Keratinocyte (primary cell): Measurements from ENCODE around the gene PCDH8. TPM values are rescaled to one million over a fixed set of nuclear protein-coding genes. Genes with fewer than 3 reads are reported as not detected.
A peak's percentile ranks its signal among the peaks of the same experiment; 100 is the strongest.

Source experiments
- DNase-seq: peaks from one replicate; pipeline ENCODE4 v3.0.0-alpha.2; 2011; ENCODE audit warnings: low read depth, missing footprints, low spot score
- FAIRE-seq: peaks from 2 replicates; lab custom pipeline; 2011; peaks lifted over from hg19 to GRCh38; lab: Jason Lieb, UNC
- H2AFZ ChIP-seq: 2 replicates; pipeline ENCODE4 v1.6.0; 2012; ENCODE audit warnings: low read length, control low read depth, inconsistent platforms; ENCODE audit not compliant: control insufficient read depth
- H3K27ac ChIP-seq: 2 replicates; pipeline ENCODE4 v1.5.1; 2011; ENCODE audit warnings: low read length; ENCODE audit not compliant: control insufficient read depth, insufficient read depth
- H3K27me3 ChIP-seq: 3 replicates; pipeline ENCODE4 v1.6.0; 2011; ENCODE audit warnings: low read length; ENCODE audit not compliant: control insufficient read depth, insufficient read depth; ENCODE audit errors: extremely low read depth
- H3K36me3 ChIP-seq, 2 experiments: 2 replicates in 1 of 2; 3 replicates in 1 of 2; pipeline ENCODE4 v1.5.1; 2011; ENCODE audit warnings: low read length in 2 of 2, mild to moderate bottlenecking in 1 of 2; ENCODE audit not compliant: control insufficient read depth in 2 of 2, insufficient read depth in 2 of 2; ENCODE audit errors: extremely low read depth in 1 of 2
- H3K4me1 ChIP-seq: 3 replicates; pipeline ENCODE4 v1.5.1; 2011; ENCODE audit warnings: low read length; ENCODE audit not compliant: control insufficient read depth, insufficient read depth; ENCODE audit errors: extremely low read depth
- H3K4me2 ChIP-seq: 3 replicates; pipeline ENCODE4 v1.6.0; 2011; ENCODE audit warnings: low read depth, low read length; ENCODE audit not compliant: control insufficient read depth, insufficient read depth; ENCODE audit errors: extremely low read depth
- H3K4me3 ChIP-seq, 3 experiments: fragments of 200-600 bp in 1 of 3; sonication (generic) in 1 of 3; 2 replicates in 2 of 3; 3 replicates in 1 of 3; pipeline ENCODE4 v1.5.1; 2011 to 2016; ENCODE audit warnings: low read length in 3 of 3, mild to moderate bottlenecking in 3 of 3, control low read depth in 2 of 3, inconsistent platforms in 1 of 3, low read depth in 1 of 3, mixed read lengths in 1 of 3, mixed run types in 1 of 3, moderate library complexity in 1 of 3; ENCODE audit not compliant: control insufficient read depth in 2 of 3, insufficient read depth in 2 of 3; ENCODE audit errors: extremely low read depth in 1 of 3
- H3K79me2 ChIP-seq: 2 replicates; pipeline ENCODE4 v1.6.0; 2012; ENCODE audit warnings: low read length; ENCODE audit not compliant: control insufficient read depth, insufficient read depth
- H3K9ac ChIP-seq: 3 replicates; pipeline ENCODE4 v1.6.0; 2011; ENCODE audit warnings: low read length; ENCODE audit not compliant: control insufficient read depth, insufficient read depth; ENCODE audit errors: extremely low read depth
- H3K9me1 ChIP-seq: 3 replicates; pipeline ENCODE4 v1.6.0; 2011; ENCODE audit warnings: low read length; ENCODE audit not compliant: control insufficient read depth, insufficient read depth; ENCODE audit errors: extremely low read depth
- H3K9me3 ChIP-seq: 2 replicates; pipeline ENCODE4 v1.5.1; 2012; ENCODE audit warnings: low read depth, low read length; ENCODE audit not compliant: control insufficient read depth
- H4K20me1 ChIP-seq: 3 replicates; pipeline ENCODE4 v1.6.0; 2011; ENCODE audit warnings: low read length; ENCODE audit not compliant: control insufficient read depth, insufficient read depth; ENCODE audit errors: extremely low read depth
- CTCF ChIP-seq, 3 experiments: IDR thresholded peaks in 1 of 3; conservative IDR thresholded peaks in 1 of 3; optimal IDR thresholded peaks in 1 of 3; 2 replicates in 2 of 3; 3 replicates in 1 of 3; pipeline versions ENCODE3 to v1.5.1; 2011; ENCODE audit warnings: low read length in 3 of 3, mild to moderate bottlenecking in 3 of 3, moderate library complexity in 2 of 3, control low read depth in 1 of 3, inconsistent platforms in 1 of 3; ENCODE audit not compliant: insufficient read depth in 2 of 3; ENCODE audit errors: extremely low read depth in 1 of 3
- EZH2 ChIP-seq: IDR thresholded peaks from one replicate; pipeline ENCODE4 v1.6.1; 2012; ENCODE audit warnings: inconsistent platforms, mild to moderate bottlenecking, low read length, moderate library complexity
- dilution Hi-C: fragments of 300-500 bp; cut with MboI; formaldehyde crosslinking; loops from one replicate; pipeline ENCODE4 v1.7.0; 2020; ENCODE audit warnings: low sequenced_read_pairs; ENCODE audit not compliant: extremely low pct_ligation_motif_present
- polyA plus RNA-seq, 5 experiments: library from polyadenylated mRNA; depleted of rRNA in 3 of 5; stranded (reverse) in 3 of 5; stranded (forward) in 1 of 5; unstranded in 1 of 5; fragments of >200 nt; gene quantifications; 1 replicate in 1 of 5; 2 replicates in 3 of 5; 3 replicates in 1 of 5; pipeline versions ENCODE4 v1.2.1 to v1.2.3, GENCODE V29; 2011 to 2012; ENCODE audit warnings: missing spikeins in 2 of 5, low read depth in 1 of 5, low replicate concordance in 1 of 5

Gene PCDH8
- polyA plus RNA-seq, 1 donor (not counting 4 experiments of a cell fraction or from before 2014, with no cell fraction given), result not detected

- H2AFZ ChIP-seq, result no peak overlapping the region
- FAIRE-seq, result no peak
- H3K9me3 ChIP-seq, result no peaks in the 10 kb centered on the region
- DNase-seq, result no peak
- H3K4me2 ChIP-seq, result no peak overlapping the region
- H3K9ac ChIP-seq, result no peak overlapping the region
- no peaks in the 10 kb centered on the region for H3K4me1 ChIP-seq
- no peak overlapping the region for H3K27ac ChIP-seq
- no peaks in the 10 kb centered on the region for H4K20me1 ChIP-seq
- H3K9me1 ChIP-seq, result no peaks in the 10 kb centered on the region
- H3K4me3 ChIP-seq, result no peak overlapping the region
- no peaks in the 10 kb centered on the region for H3K27me3 ChIP-seq
- no peaks in the 10 kb centered on the region for H3K79me2 ChIP-seq
- no peak for TF ChIP-seq CTCF (optimal IDR thresholded peaks at IDR 0.05 in 1 of 3, IDR thresholded peaks at IDR 0.05 in 1 of 3, conservative IDR thresholded peaks at IDR 0.05 in 1 of 3; ENCODE audit: extremely low read depth in 1 of 3, insufficient read depth in 2 of 3, low read length in 3 of 3)
- no peak for TF ChIP-seq EZH2
- dilution Hi-C loops, result no loop called here
- H3K36me3 ChIP-seq, result no peaks in the 10 kb centered on the region
These were observed 38.4 kb downstream of the PCDH8 start for GRCh38 chr13:52810011-52810410.

GRCh38 chr13:52809310-52809769 lies 39.1 kb downstream of the PCDH8 start:
- DNase-seq (peak; percentile 25), FAIRE-seq (peak; percentile 80)
- H3K9me1 ChIP-seq, result no peaks in the 10 kb centered on the region
- H3K36me3 ChIP-seq, result no peaks in the 10 kb centered on the region
- dilution Hi-C loops, result no loop called here
- no peaks in the 10 kb centered on the region for H3K27me3 ChIP-seq
- no peak overlapping the region for H3K9ac ChIP-seq
- no peaks in the 10 kb centered on the region for H4K20me1 ChIP-seq
- no peaks in the 10 kb centered on the region for H3K4me1 ChIP-seq
- H2AFZ ChIP-seq, result no peak overlapping the region
- H3K9me3 ChIP-seq, result no peaks in the 10 kb centered on the region
- H3K4me3 ChIP-seq, result no peak overlapping the region
- TF ChIP-seq CTCF (optimal IDR thresholded peaks at IDR 0.05 in 1 of 3, IDR thresholded peaks at IDR 0.05 in 1 of 3, conservative IDR thresholded peaks at IDR 0.05 in 1 of 3; ENCODE audit: extremely low read depth in 1 of 3, insufficient read depth in 2 of 3, low read length in 3 of 3) (peak; percentile 77 to 88 (median 87)), EZH2 (no peak)
- H3K4me2 ChIP-seq, result peak overlapping the region; percentile 36
- H3K79me2 ChIP-seq, result no peaks in the 10 kb centered on the region
- H3K27ac ChIP-seq, result no peak overlapping the region
